ENCODE data around the gene MYL5. TPM values are rescaled to one million over a fixed set of nuclear protein-coding genes. Genes with fewer than 3 reads are reported as not detected.

The MYL5 gene
- total and polyA plus RNA-seq, 10 of the 15 experiments (the other 5 are each of a cell fraction or from before 2014, with no cell fraction given), result 1.2 to 13.8 (median 7.1) TPM

DNA sequence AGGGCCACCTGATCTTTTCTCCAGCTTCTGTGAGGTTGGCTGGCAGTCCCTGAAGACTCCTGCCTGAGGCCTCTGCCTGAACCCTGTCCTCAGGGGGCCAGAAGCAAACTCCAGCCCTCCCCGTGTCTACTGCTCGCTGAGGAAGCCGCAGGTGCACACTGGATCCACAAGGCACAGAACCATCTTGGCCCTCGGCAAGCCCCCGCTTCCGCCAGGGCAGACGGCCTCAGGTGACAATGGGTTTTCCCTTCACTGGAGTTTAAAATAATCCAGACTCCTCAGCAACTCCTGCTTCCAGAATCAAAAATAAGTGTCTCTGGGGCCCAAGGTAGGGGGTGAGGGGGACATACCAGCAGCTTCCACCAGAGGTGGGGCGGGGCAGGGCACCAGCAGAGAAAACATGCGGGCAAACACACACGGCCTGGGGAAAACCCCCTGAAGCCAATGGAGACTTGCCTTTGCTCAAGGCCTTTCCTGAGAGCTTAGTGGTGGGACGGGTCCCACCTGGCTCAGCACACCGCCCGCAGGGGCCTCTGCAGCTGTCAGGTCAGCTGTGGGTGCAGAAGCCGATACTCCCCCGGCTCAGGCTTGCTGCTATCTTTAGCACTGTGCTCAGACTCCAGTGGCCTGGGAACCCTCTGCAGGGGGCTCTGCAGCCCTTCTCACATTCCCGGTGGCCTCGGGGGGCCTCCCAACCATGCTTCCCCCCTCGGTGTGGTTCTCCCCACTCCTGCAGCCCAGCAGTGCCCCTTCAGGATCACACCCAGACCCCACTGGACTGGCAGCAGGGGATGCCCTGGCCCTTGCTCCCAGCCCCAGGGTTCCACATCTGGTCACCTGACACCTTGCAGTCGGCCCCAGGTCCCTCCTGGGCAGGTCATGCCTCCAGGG lies 1.9 kb downstream of the MYL5 start (continued):
- TF ChIP-seq RAD21 (IDR thresholded peaks at IDR 0.05; ENCODE audit: insufficient read depth, low read depth, low read length) (no peak), DPF2 (IDR thresholded peaks at IDR 0.05) (no peak), MEF2B (IDR thresholded peaks at IDR 0.05; ENCODE audit: partially characterized antibody, poor library complexity, severe bottlenecking) (peak; percentile 62), PAX8 (IDR thresholded peaks at IDR 0.05) (no peak), ZNF274 (IDR thresholded peaks at IDR 0.05; ENCODE audit: insufficient read depth, insufficient read length) (no peak), NBN (IDR thresholded peaks at IDR 0.05) (0 out of 2 replicates have a peak, but pooled peaks have one; percentile 62), NFYB (IDR thresholded peaks at IDR 0.05; ENCODE audit: insufficient read depth, low read depth, low read length) (no peak), NFIC (IDR thresholded peaks at IDR 0.05; ENCODE audit: low read depth, low read length) (no peak), CHD2 (IDR thresholded peaks at IDR 0.05; ENCODE audit: borderline replicate concordance, low read depth, low read length) (no peak)
- TF ChIP-seq, protein P1, sequence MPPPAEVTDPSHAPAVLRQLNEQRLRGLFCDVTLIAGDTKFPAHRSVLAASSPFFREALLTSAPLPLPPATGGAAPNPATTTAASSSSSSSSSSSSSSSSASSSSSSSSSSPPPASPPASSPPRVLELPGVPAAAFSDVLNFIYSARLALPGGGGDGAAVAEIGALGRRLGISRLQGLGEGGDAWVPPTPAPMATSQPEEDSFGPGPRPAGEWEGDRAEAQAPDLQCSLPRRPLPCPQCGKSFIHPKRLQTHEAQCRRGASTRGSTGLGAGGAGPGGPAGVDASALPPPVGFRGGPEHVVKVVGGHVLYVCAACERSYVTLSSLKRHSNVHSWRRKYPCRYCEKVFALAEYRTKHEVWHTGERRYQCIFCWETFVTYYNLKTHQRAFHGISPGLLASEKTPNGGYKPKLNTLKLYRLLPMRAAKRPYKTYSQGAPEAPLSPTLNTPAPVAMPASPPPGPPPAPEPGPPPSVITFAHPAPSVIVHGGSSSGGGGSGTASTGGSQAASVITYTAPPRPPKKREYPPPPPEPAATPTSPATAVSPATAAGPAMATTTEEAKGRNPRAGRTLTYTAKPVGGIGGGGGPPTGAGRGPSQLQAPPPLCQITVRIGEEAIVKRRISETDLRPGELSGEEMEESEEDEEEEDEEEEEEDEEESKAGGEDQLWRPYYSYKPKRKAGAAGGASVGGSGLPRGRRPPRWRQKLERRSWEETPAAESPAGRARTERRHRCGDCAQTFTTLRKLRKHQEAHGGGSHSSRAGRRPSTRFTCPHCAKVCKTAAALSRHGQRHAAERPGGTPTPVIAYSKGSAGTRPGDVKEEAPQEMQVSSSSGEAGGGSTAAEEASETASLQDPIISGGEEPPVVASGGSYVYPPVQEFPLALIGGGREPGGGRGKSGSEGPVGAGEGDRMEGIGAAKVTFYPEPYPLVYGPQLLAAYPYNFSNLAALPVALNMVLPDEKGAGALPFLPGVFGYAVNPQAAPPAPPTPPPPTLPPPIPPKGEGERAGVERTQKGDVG (CRISPR knock-in tag; IDR thresholded peaks at IDR 0.05), result 0 out of 2 replicates have a peak, but pooled peaks have one; percentile 50
- TF ChIP-seq, protein P2, sequence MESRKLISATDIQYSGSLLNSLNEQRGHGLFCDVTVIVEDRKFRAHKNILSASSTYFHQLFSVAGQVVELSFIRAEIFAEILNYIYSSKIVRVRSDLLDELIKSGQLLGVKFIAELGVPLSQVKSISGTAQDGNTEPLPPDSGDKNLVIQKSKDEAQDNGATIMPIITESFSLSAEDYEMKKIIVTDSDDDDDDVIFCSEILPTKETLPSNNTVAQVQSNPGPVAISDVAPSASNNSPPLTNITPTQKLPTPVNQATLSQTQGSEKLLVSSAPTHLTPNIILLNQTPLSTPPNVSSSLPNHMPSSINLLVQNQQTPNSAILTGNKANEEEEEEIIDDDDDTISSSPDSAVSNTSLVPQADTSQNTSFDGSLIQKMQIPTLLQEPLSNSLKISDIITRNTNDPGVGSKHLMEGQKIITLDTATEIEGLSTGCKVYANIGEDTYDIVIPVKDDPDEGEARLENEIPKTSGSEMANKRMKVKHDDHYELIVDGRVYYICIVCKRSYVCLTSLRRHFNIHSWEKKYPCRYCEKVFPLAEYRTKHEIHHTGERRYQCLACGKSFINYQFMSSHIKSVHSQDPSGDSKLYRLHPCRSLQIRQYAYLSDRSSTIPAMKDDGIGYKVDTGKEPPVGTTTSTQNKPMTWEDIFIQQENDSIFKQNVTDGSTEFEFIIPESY (IDR thresholded peaks at IDR 0.05), result no peak
- TF ChIP-seq, protein P3, sequence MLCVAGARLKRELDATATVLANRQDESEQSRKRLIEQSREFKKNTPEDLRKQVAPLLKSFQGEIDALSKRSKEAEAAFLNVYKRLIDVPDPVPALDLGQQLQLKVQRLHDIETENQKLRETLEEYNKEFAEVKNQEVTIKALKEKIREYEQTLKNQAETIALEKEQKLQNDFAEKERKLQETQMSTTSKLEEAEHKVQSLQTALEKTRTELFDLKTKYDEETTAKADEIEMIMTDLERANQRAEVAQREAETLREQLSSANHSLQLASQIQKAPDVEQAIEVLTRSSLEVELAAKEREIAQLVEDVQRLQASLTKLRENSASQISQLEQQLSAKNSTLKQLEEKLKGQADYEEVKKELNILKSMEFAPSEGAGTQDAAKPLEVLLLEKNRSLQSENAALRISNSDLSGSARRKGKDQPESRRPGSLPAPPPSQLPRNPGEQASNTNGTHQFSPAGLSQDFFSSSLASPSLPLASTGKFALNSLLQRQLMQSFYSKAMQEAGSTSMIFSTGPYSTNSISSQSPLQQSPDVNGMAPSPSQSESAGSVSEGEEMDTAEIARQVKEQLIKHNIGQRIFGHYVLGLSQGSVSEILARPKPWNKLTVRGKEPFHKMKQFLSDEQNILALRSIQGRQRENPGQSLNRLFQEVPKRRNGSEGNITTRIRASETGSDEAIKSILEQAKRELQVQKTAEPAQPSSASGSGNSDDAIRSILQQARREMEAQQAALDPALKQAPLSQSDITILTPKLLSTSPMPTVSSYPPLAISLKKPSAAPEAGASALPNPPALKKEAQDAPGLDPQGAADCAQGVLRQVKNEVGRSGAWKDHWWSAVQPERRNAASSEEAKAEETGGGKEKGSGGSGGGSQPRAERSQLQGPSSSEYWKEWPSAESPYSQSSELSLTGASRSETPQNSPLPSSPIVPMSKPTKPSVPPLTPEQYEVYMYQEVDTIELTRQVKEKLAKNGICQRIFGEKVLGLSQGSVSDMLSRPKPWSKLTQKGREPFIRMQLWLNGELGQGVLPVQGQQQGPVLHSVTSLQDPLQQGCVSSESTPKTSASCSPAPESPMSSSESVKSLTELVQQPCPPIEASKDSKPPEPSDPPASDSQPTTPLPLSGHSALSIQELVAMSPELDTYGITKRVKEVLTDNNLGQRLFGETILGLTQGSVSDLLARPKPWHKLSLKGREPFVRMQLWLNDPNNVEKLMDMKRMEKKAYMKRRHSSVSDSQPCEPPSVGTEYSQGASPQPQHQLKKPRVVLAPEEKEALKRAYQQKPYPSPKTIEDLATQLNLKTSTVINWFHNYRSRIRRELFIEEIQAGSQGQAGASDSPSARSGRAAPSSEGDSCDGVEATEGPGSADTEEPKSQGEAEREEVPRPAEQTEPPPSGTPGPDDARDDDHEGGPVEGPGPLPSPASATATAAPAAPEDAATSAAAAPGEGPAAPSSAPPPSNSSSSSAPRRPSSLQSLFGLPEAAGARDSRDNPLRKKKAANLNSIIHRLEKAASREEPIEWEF (IDR thresholded peaks at IDR 0.05; ENCODE audit: insufficient replicate concordance, low read depth, low read length), result no peak
- TF ChIP-seq, protein P4, sequence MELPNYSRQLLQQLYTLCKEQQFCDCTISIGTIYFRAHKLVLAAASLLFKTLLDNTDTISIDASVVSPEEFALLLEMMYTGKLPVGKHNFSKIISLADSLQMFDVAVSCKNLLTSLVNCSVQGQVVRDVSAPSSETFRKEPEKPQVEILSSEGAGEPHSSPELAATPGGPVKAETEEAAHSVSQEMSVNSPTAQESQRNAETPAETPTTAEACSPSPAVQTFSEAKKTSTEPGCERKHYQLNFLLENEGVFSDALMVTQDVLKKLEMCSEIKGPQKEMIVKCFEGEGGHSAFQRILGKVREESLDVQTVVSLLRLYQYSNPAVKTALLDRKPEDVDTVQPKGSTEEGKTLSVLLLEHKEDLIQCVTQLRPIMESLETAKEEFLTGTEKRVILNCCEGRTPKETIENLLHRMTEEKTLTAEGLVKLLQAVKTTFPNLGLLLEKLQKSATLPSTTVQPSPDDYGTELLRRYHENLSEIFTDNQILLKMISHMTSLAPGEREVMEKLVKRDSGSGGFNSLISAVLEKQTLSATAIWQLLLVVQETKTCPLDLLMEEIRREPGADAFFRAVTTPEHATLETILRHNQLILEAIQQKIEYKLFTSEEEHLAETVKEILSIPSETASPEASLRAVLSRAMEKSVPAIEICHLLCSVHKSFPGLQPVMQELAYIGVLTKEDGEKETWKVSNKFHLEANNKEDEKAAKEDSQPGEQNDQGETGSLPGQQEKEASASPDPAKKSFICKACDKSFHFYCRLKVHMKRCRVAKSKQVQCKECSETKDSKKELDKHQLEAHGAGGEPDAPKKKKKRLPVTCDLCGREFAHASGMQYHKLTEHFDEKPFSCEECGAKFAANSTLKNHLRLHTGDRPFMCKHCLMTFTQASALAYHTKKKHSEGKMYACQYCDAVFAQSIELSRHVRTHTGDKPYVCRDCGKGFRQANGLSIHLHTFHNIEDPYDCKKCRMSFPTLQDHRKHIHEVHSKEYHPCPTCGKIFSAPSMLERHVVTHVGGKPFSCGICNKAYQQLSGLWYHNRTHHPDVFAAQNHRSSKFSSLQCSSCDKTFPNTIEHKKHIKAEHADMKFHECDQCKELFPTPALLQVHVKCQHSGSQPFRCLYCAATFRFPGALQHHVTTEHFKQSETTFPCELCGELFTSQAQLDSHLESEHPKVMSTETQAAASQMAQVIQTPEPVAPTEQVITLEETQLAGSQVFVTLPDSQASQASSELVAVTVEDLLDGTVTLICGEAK (IDR thresholded peaks at IDR 0.05; ENCODE audit: borderline replicate concordance), result no peak

Data from GM12878 (cell line).